Activated naive CD8-positive, alpha-beta T cell treated with anti-CD3 and anti-CD28 coated beads, Interleukin-2, amount 10 ng/mL, durations not matched to agents 7 days and 5 days (primary cell): ENCODE results near the gene CYP4F11. TPM values are rescaled to one million over a fixed set of nuclear protein-coding genes. Genes with fewer than 3 reads are reported as not detected.
A peak's percentile ranks its signal among the peaks of the same experiment; 100 is the strongest.
"Not testable (repeated sequence)": the region's sequence is repeated elsewhere in the genome, so short reads cannot be mapped to it uniquely, and the experiment has no call there.

Source experiments
- ATAC-seq: fragments of 150-1000 bp; cut with Tn5 transposase; one replicate; pipeline ENCODE4 v1.10.0; 2021; ENCODE audit warnings: low read depth, moderate library complexity
- POLR2A ChIA-PET: fragments of 350-600 bp; sonication (Branson Sonifier 250); formaldehyde crosslinking; loops from one replicate; lab custom pipeline; 2021; ENCODE audit warnings: antibody characterized with exemption; lab: Charles Lee
- DNase-seq: peaks from one replicate; pipeline ENCODE4 v3.0.0; 2021
- H3K27ac Mint-ChIP-seq: one replicate; pipeline ENCODE4 v1.8.0; 2022; ENCODE audit warnings: mild to moderate bottlenecking, mixed read lengths
- H3K27me3 Mint-ChIP-seq: one replicate; pipeline ENCODE4 v1.8.0; 2022; ENCODE audit warnings: mild to moderate bottlenecking, moderate library complexity, mixed read lengths
- H3K36me3 Mint-ChIP-seq: one replicate; pipeline ENCODE4 v1.8.0; 2021; ENCODE audit warnings: mild to moderate bottlenecking, mixed read lengths
- H3K4me1 Mint-ChIP-seq: one replicate; pipeline ENCODE4 v1.8.0; 2021; ENCODE audit warnings: mixed read lengths
- H3K4me3 Mint-ChIP-seq: one replicate; pipeline ENCODE4 v1.8.0; 2022; ENCODE audit warnings: mild to moderate bottlenecking, moderate library complexity, mixed read lengths
- H3K9me3 Mint-ChIP-seq: one replicate; pipeline ENCODE4 v1.8.0; 2021; ENCODE audit warnings: mixed read lengths
- total RNA-seq, 2 experiments: library from RNA; stranded (reverse); gene quantifications; one replicate each; pipeline ENCODE4 v1.2.3, GENCODE V29; 2021

CYP4F11 gene
- total RNA-seq, 2 experiments from 2014 or later: not detected

GRCh38 chr19:15911599-15912235, 22.6 kb downstream of the CYP4F11 start:
- POLR2A ChIA-PET: no interaction called here
- ATAC-seq (no peak), DNase-seq (no peak)
- Mint-ChIP-seq H3K4me3 (no peak overlapping the region), H3K9me3 (peaks cover 5% of the 10 kb centered on the region), H3K36me3 (no peaks in the 10 kb centered on the region), H3K4me1 (no peaks in the 10 kb centered on the region), H3K27ac (no peak overlapping the region), H3K27me3 (peaks cover 49% of the 10 kb centered on the region)

- ATAC-seq (no peak), DNase-seq (no peak)
- no peaks in the 10 kb centered on the region for H3K36me3 Mint-ChIP-seq
- POLR2A ChIA-PET: no interaction called here
- no peak overlapping the region for H3K27ac Mint-ChIP-seq
- no peak overlapping the region for H3K4me3 Mint-ChIP-seq
- peaks cover 59% of the 10 kb centered on the region for H3K27me3 Mint-ChIP-seq
- peaks cover 1% of the 10 kb centered on the region for H3K9me3 Mint-ChIP-seq
- H3K4me1 Mint-ChIP-seq: peaks cover 5% of the 10 kb centered on the region
Observed at GRCh38 chr19:15905026-15905425, 29.3 kb downstream of the CYP4F11 start.

GRCh38 chr19:15902898-15903297, 31.4 kb downstream of the CYP4F11 start:
- POLR2A ChIA-PET, H3K4me3 Mint-ChIP-seq, H3K4me1 Mint-ChIP-seq, H3K36me3 Mint-ChIP-seq, ATAC-seq, DNase-seq, H3K9me3 Mint-ChIP-seq, H3K27ac Mint-ChIP-seq: not testable (repeated sequence)
- H3K27me3 Mint-ChIP-seq: peaks cover 56% of the 10 kb centered on the region

GRCh38 chr19:15902254-15902653, 32.1 kb downstream of the CYP4F11 start:
- ATAC-seq: no peak
- POLR2A ChIA-PET: no interaction called here
- no peak for DNase-seq
- peaks cover 1% of the 10 kb centered on the region for H3K9me3 Mint-ChIP-seq
- no peak overlapping the region for H3K4me3 Mint-ChIP-seq
- peaks cover 53% of the 10 kb centered on the region for H3K27me3 Mint-ChIP-seq
- no peaks in the 10 kb centered on the region for H3K36me3 Mint-ChIP-seq
- no peak overlapping the region for H3K27ac Mint-ChIP-seq
- H3K4me1 Mint-ChIP-seq: peaks cover 6% of the 10 kb centered on the region

- Mint-ChIP-seq H3K4me3 (peak overlapping the region; percentile 80), H3K4me1 (peaks cover 6% of the 10 kb centered on the region), H3K27me3 (peaks cover 39% of the 10 kb centered on the region), H3K27ac (no peak overlapping the region), H3K9me3 (peaks cover 1% of the 10 kb centered on the region), H3K36me3 (no peaks in the 10 kb centered on the region)
- POLR2A ChIA-PET: no interaction called here
- ATAC-seq: no peak
- no peak for DNase-seq
Observed at GRCh38 chr19:15900504-15900903, 33.8 kb downstream of the CYP4F11 start.

- POLR2A ChIA-PET, H3K9me3 Mint-ChIP-seq, ATAC-seq, H3K36me3 Mint-ChIP-seq, H3K4me1 Mint-ChIP-seq, DNase-seq, H3K27ac Mint-ChIP-seq: not testable (repeated sequence)
- Mint-ChIP-seq H3K4me3 (peak overlapping the region; percentile 80), H3K27me3 (peaks cover 37% of the 10 kb centered on the region)
Observed at GRCh38 chr19:15900032-15900431, 34.3 kb downstream of the CYP4F11 start.

GRCh38 chr19:15899561-15899960, 34.8 kb downstream of the CYP4F11 start:
- H3K4me1 Mint-ChIP-seq, POLR2A ChIA-PET, H3K9me3 Mint-ChIP-seq: not testable (repeated sequence)

GRCh38 chr19:15897738-15898276, 36.5 kb downstream of the CYP4F11 start, which contains the start of gene CYP4F2:
CYP4F2 (minus strand) TSS chr19:15898074; CDS start chr19:15897611, 463 bp downstream.
- no peaks in the 10 kb centered on the region for H3K36me3 Mint-ChIP-seq
- ATAC-seq: no peak
- POLR2A ChIA-PET: no interaction called here
- DNase-seq: no peak
- no peaks in the 10 kb centered on the region for H3K9me3 Mint-ChIP-seq
- no peak within 1 kb of the TSS for H3K27ac Mint-ChIP-seq
- H3K27me3 Mint-ChIP-seq: peaks cover 26% of the 10 kb centered on the region
- peaks cover 6% of the 10 kb centered on the region for H3K4me1 Mint-ChIP-seq
- no peak within 1 kb of the TSS for H3K4me3 Mint-ChIP-seq

More at GRCh38 chr19:15899561-15899960, 34.8 kb downstream of the CYP4F11 start:
- H3K4me3 Mint-ChIP-seq, H3K27ac Mint-ChIP-seq, H3K36me3 Mint-ChIP-seq, ATAC-seq, DNase-seq: not testable (repeated sequence)
- H3K27me3 Mint-ChIP-seq: peaks cover 32% of the 10 kb centered on the region

GRCh38 chr19:15897026-15897737, 37.1 kb downstream of the CYP4F11 start:
- Mint-ChIP-seq H3K9me3 (no peaks in the 10 kb centered on the region), H3K27ac (no peak overlapping the region), H3K36me3 (no peaks in the 10 kb centered on the region), H3K27me3 (peaks cover 26% of the 10 kb centered on the region), H3K4me3 (no peak overlapping the region), H3K4me1 (peaks cover 6% of the 10 kb centered on the region)
- ATAC-seq (no peak), DNase-seq (no peak)
- POLR2A ChIA-PET: no interaction called here

GRCh38 chr19:15895876-15896430, 38.4 kb downstream of the CYP4F11 start:
- Mint-ChIP-seq H3K27me3 (peaks cover 19% of the 10 kb centered on the region), H3K36me3 (no peaks in the 10 kb centered on the region), H3K27ac (no peak overlapping the region), H3K9me3 (no peaks in the 10 kb centered on the region), H3K4me1 (peaks cover 6% of the 10 kb centered on the region), H3K4me3 (no peak overlapping the region)
- DNase-seq (no peak), ATAC-seq (no peak)
- POLR2A ChIA-PET: no interaction called here

GRCh38 chr19:15894359-15894758, 40.0 kb downstream of the CYP4F11 start:
- no peak for ATAC-seq
- Mint-ChIP-seq H3K36me3 (no peaks in the 10 kb centered on the region), H3K27ac (no peak overlapping the region), H3K27me3 (peaks cover 9% of the 10 kb centered on the region), H3K4me1 (no peaks in the 10 kb centered on the region), H3K9me3 (no peaks in the 10 kb centered on the region), H3K4me3 (no peak overlapping the region)
- POLR2A ChIA-PET: no interaction called here
- no peak for DNase-seq

- Mint-ChIP-seq H3K27me3 (peaks cover 4% of the 10 kb centered on the region), H3K9me3 (no peaks in the 10 kb centered on the region), H3K4me1 (no peaks in the 10 kb centered on the region), H3K27ac (no peak overlapping the region), H3K4me3 (no peak overlapping the region), H3K36me3 (no peaks in the 10 kb centered on the region)
- POLR2A ChIA-PET: no interaction called here
- DNase-seq (no peak), ATAC-seq (no peak)
Observed at GRCh38 chr19:15893477-15893876, 40.9 kb downstream of the CYP4F11 start.

- Mint-ChIP-seq H3K9me3 (no peaks in the 10 kb centered on the region), H3K4me1 (no peaks in the 10 kb centered on the region), H3K27me3 (no peaks in the 10 kb centered on the region), H3K4me3 (no peak overlapping the region), H3K27ac (no peak overlapping the region), H3K36me3 (no peaks in the 10 kb centered on the region)
- ATAC-seq: no peak
- POLR2A ChIA-PET: no interaction called here
- DNase-seq: no peak
Observed at GRCh38 chr19:15892012-15892411, 42.3 kb downstream of the CYP4F11 start.
